GM12878 (cell line): ENCODE data around the gene C1QTNF5. TPM values are rescaled to one million over a fixed set of nuclear protein-coding genes. Genes with fewer than 3 reads are reported as not detected.

Experiments used
- ATF7 ChIP-seq: fragments of 450-650 bp; IDR thresholded peaks from 2 replicates; pipeline ENCODE4 v1.6.1; 2016; ENCODE audit warnings: low read depth, mild to moderate bottlenecking
- CHD2 ChIP-seq: IDR thresholded peaks from 2 replicates; pipeline ENCODE4 v1.6.1; 2011; ENCODE audit warnings: low read depth, low read length, improper control_type of control experiment, borderline replicate concordance
- CREB1 ChIP-seq: IDR thresholded peaks from 2 replicates; pipeline ENCODE4 v1.6.1; 2012; ENCODE audit warnings: low read depth, mild to moderate bottlenecking, inconsistent platforms
- HDAC6 ChIP-seq: fragments of 200-600 bp; sonication (generic); IDR thresholded peaks from one replicate; pipeline ENCODE4 v1.8.0; 2017; ENCODE audit warnings: antibody characterized with exemption; ENCODE audit not compliant: unreplicated experiment
- JUNB ChIP-seq: IDR thresholded peaks from 2 replicates; pipeline ENCODE4 v1.6.1; 2016; ENCODE audit warnings: antibody characterized with exemption, mild to moderate bottlenecking
- NFXL1 ChIP-seq: fragments of 450-650 bp; IDR thresholded peaks from 2 replicates; pipeline ENCODE4 v1.6.1; 2017; ENCODE audit warnings: antibody characterized with exemption, mild to moderate bottlenecking, borderline replicate concordance
- NFYA ChIP-seq: IDR thresholded peaks from 2 replicates; pipeline ENCODE4 v1.6.1; 2011; ENCODE audit warnings: low read depth, mild to moderate bottlenecking, low read length, improper control_type of control experiment, borderline replicate concordance
- PAX5 ChIP-seq: IDR thresholded peaks from 2 replicates; pipeline ENCODE4 v1.6.1; 2011; ENCODE audit warnings: low read depth, low read length, borderline replicate concordance
- PML ChIP-seq: IDR thresholded peaks from 2 replicates; pipeline ENCODE4 v1.6.1; 2012; ENCODE audit warnings: low read length, inconsistent platforms
- SMARCA5 ChIP-seq: fragments of 450-650 bp; IDR thresholded peaks from 2 replicates; pipeline ENCODE4 v1.6.1; 2017; ENCODE audit warnings: mild to moderate bottlenecking
- ZZZ3 ChIP-seq: IDR thresholded peaks from 2 replicates; pipeline ENCODE4 v1.6.1; 2011; ENCODE audit warnings: low read depth; ENCODE audit not compliant: control insufficient read depth, insufficient read length
- polyA plus RNA-seq, 11 experiments: library from polyadenylated mRNA; depleted of rRNA in 4 of 11; unstranded in 6 of 11; stranded (reverse) in 5 of 11; fragments of >200 nt; fragmentation: Nextera tagmentation in 4 of 11; fragmentation: Illumina TruSeq in 1 of 11; extraction: Ambion mirVana in 4 of 11; extraction: Trizol in 1 of 11; gene quantifications; 1 replicate in 1 of 11; 2 replicates in 10 of 11; pipeline versions ENCODE4 v1.2.1 to v1.2.3, GENCODE V29; 2011 to 2016; ENCODE audit warnings: inconsistent platforms in 2 of 11, missing spikeins in 2 of 11, low read depth in 1 of 11
- total RNA-seq, 4 experiments: library from RNA; depleted of rRNA in 3 of 4; stranded (reverse); fragments of >200 nt in 3 of 4; fragmentation: Illumina TruSeq in 1 of 4; extraction: Trizol in 1 of 4; gene quantifications; 2 replicates each; pipeline versions ENCODE4 v1.2.1 to v1.2.3, GENCODE V29; 2013 to 2021
- TF ChIP-seq, protein P1 (sequence below): fragments of 450-650 bp; formaldehyde crosslinking; IDR thresholded peaks from 2 replicates; pipeline ENCODE4 v1.5.0; 2022; ENCODE audit warnings: mild to moderate bottlenecking, missing genetic modification characterization
- TF ChIP-seq, protein P2 (sequence below): fragments of 450-650 bp; IDR thresholded peaks from 2 replicates; pipeline ENCODE4 v1.6.1; 2016; ENCODE audit warnings: mild to moderate bottlenecking, moderate library complexity, borderline replicate concordance
- TF ChIP-seq, protein P3 (sequence below): fragments of 450-650 bp; IDR thresholded peaks from 2 replicates; pipeline ENCODE4 v1.6.1; 2017; ENCODE audit warnings: low read depth, mild to moderate bottlenecking, moderate library complexity
- TF ChIP-seq, protein P4 (sequence below): fragments of 450-650 bp; IDR thresholded peaks from 2 replicates; pipeline ENCODE4 v1.6.1; 2017; ENCODE audit warnings: borderline replicate concordance
- TF ChIP-seq, protein P5 (sequence below): fragments of 450-650 bp; IDR thresholded peaks from 2 replicates; pipeline ENCODE4 v1.6.1; 2017; ENCODE audit warnings: mild to moderate bottlenecking, low read depth, inconsistent platforms; ENCODE audit not compliant: poor library complexity, severe bottlenecking

The C1QTNF5 gene
- total and polyA plus RNA-seq, 10 of the 15 experiments (the other 5 are each of a cell fraction or from before 2014, with no cell fraction given), result not detected

DNA sequence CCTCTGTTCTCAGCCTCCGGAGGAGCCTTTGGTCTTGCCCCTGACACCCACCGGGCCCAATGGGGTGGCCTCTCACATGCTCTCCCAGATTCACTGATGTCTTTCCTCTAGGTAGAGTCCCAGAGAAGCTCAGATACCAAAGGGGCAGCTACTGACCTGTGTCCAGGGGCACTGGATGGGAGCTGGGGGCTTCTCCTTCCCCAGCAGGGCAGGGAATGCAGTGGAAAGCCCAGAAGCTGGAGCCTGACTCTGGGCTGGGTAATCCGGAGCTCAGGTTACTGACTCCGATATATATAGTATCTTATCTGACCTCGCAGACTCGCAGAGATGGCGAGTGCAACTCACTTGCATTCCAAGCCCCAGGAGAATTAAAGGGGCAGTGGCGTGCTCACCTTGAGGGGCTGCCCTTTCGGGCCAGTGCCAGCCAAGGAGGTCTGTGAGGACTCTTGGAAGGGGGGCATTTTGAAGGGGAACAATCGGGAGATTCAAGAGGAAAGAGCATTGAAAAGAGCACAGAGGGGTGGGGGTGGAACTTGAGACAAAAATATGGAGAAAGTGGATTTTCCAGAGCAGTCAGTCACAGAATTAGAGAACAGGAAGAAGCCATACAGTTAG, 38.3 kb upstream of the C1QTNF5 start (continued):
- TF ChIP-seq ATF7 (no peak), CREB1 (no peak), PML (no peak), JUNB (no peak), CHD2 (no peak), HDAC6 (no peak), SMARCA5 (no peak), PAX5 (no peak), NFXL1 (no peak), NFYA (no peak), ZZZ3 (no peak)
- TF ChIP-seq, protein P1, sequence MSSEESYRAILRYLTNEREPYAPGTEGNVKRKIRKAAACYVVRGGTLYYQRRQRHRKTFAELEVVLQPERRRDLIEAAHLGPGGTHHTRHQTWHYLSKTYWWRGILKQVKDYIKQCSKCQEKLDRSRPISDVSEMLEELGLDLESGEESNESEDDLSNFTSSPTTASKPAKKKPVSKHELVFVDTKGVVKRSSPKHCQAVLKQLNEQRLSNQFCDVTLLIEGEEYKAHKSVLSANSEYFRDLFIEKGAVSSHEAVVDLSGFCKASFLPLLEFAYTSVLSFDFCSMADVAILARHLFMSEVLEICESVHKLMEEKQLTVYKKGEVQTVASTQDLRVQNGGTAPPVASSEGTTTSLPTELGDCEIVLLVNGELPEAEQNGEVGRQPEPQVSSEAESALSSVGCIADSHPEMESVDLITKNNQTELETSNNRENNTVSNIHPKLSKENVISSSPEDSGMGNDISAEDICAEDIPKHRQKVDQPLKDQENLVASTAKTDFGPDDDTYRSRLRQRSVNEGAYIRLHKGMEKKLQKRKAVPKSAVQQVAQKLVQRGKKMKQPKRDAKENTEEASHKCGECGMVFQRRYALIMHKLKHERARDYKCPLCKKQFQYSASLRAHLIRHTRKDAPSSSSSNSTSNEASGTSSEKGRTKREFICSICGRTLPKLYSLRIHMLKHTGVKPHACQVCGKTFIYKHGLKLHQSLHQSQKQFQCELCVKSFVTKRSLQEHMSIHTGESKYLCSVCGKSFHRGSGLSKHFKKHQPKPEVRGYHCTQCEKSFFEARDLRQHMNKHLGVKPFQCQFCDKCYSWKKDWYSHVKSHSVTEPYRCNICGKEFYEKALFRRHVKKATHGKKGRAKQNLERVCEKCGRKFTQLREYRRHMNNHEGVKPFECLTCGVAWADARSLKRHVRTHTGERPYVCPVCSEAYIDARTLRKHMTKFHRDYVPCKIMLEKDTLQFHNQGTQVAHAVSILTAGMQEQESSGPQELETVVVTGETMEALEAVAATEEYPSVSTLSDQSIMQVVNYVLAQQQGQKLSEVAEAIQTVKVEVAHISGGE (CRISPR knock-in tag), result no peak
- TF ChIP-seq, protein P2, sequence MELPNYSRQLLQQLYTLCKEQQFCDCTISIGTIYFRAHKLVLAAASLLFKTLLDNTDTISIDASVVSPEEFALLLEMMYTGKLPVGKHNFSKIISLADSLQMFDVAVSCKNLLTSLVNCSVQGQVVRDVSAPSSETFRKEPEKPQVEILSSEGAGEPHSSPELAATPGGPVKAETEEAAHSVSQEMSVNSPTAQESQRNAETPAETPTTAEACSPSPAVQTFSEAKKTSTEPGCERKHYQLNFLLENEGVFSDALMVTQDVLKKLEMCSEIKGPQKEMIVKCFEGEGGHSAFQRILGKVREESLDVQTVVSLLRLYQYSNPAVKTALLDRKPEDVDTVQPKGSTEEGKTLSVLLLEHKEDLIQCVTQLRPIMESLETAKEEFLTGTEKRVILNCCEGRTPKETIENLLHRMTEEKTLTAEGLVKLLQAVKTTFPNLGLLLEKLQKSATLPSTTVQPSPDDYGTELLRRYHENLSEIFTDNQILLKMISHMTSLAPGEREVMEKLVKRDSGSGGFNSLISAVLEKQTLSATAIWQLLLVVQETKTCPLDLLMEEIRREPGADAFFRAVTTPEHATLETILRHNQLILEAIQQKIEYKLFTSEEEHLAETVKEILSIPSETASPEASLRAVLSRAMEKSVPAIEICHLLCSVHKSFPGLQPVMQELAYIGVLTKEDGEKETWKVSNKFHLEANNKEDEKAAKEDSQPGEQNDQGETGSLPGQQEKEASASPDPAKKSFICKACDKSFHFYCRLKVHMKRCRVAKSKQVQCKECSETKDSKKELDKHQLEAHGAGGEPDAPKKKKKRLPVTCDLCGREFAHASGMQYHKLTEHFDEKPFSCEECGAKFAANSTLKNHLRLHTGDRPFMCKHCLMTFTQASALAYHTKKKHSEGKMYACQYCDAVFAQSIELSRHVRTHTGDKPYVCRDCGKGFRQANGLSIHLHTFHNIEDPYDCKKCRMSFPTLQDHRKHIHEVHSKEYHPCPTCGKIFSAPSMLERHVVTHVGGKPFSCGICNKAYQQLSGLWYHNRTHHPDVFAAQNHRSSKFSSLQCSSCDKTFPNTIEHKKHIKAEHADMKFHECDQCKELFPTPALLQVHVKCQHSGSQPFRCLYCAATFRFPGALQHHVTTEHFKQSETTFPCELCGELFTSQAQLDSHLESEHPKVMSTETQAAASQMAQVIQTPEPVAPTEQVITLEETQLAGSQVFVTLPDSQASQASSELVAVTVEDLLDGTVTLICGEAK, result no peak
- TF ChIP-seq, protein P3, sequence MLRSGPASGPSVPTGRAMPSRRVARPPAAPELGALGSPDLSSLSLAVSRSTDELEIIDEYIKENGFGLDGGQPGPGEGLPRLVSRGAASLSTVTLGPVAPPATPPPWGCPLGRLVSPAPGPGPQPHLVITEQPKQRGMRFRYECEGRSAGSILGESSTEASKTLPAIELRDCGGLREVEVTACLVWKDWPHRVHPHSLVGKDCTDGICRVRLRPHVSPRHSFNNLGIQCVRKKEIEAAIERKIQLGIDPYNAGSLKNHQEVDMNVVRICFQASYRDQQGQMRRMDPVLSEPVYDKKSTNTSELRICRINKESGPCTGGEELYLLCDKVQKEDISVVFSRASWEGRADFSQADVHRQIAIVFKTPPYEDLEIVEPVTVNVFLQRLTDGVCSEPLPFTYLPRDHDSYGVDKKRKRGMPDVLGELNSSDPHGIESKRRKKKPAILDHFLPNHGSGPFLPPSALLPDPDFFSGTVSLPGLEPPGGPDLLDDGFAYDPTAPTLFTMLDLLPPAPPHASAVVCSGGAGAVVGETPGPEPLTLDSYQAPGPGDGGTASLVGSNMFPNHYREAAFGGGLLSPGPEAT, result no peak
- TF ChIP-seq, protein P4, sequence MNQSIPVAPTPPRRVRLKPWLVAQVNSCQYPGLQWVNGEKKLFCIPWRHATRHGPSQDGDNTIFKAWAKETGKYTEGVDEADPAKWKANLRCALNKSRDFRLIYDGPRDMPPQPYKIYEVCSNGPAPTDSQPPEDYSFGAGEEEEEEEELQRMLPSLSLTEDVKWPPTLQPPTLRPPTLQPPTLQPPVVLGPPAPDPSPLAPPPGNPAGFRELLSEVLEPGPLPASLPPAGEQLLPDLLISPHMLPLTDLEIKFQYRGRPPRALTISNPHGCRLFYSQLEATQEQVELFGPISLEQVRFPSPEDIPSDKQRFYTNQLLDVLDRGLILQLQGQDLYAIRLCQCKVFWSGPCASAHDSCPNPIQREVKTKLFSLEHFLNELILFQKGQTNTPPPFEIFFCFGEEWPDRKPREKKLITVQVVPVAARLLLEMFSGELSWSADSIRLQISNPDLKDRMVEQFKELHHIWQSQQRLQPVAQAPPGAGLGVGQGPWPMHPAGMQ, result no peak
- TF ChIP-seq, protein P5, sequence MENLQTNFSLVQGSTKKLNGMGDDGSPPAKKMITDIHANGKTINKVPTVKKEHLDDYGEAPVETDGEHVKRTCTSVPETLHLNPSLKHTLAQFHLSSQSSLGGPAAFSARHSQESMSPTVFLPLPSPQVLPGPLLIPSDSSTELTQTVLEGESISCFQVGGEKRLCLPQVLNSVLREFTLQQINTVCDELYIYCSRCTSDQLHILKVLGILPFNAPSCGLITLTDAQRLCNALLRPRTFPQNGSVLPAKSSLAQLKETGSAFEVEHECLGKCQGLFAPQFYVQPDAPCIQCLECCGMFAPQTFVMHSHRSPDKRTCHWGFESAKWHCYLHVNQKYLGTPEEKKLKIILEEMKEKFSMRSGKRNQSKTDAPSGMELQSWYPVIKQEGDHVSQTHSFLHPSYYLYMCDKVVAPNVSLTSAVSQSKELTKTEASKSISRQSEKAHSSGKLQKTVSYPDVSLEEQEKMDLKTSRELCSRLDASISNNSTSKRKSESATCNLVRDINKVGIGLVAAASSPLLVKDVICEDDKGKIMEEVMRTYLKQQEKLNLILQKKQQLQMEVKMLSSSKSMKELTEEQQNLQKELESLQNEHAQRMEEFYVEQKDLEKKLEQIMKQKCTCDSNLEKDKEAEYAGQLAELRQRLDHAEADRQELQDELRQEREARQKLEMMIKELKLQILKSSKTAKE, result no peak
